Measurements from ENCODE around the gene GPR183.
"Not testable (repeated sequence)": the region's sequence is repeated elsewhere in the genome, so short reads cannot be mapped to it uniquely, and the experiment has no call there.

GPR183 gene

GRCh38 chr13:99270518-99270917, 36.7 kb downstream of the GPR183 start:
- no peak for DNase-seq (ENCODE audit: low read depth in 2 of 2)

- no peak for DNase-seq (ENCODE audit: low read depth in 2 of 2)
Observed at GRCh38 chr13:99269627-99270241, 37.5 kb downstream of the GPR183 start.

- DNase-seq (ENCODE audit: low read depth in 2 of 2): no peak
Observed at GRCh38 chr13:99268822-99269221, 38.4 kb downstream of the GPR183 start.

GRCh38 chr13:99267927-99268326, 39.3 kb downstream of the GPR183 start:
- DNase-seq (ENCODE audit: low read depth in 2 of 2): no peak

- no peak for DNase-seq (ENCODE audit: low read depth in 2 of 2)
Observed at GRCh38 chr13:99266827-99267226, 40.4 kb downstream of the GPR183 start.

- no peak for DNase-seq (ENCODE audit: low read depth in 2 of 2)
Observed at GRCh38 chr13:99265821-99266426, 41.3 kb downstream of the GPR183 start.

- DNase-seq (ENCODE audit: low read depth in 2 of 2): peak; percentile 25 to 62
Observed at GRCh38 chr13:99265162-99265800, 41.9 kb downstream of the GPR183 start.

- no peak for DNase-seq (ENCODE audit: low read depth in 2 of 2)
Observed at GRCh38 chr13:99264051-99264450, 43.1 kb downstream of the GPR183 start.

- DNase-seq (ENCODE audit: low read depth in 2 of 2): no peak
Observed at GRCh38 chr13:99263126-99263785, 43.9 kb downstream of the GPR183 start.

- DNase-seq (ENCODE audit: low read depth in 2 of 2): no peak
Observed at GRCh38 chr13:99261059-99261458, 46.1 kb downstream of the GPR183 start.

GRCh38 chr13:99260216-99260615, 47.0 kb downstream of the GPR183 start:
- DNase-seq (ENCODE audit: low read depth in 2 of 2): no peak

- no peak for DNase-seq (ENCODE audit: low read depth in 2 of 2)
Observed at GRCh38 chr13:99258946-99259345, 48.3 kb downstream of the GPR183 start.

- no peak for DNase-seq (ENCODE audit: low read depth in 2 of 2)
Observed at GRCh38 chr13:99258210-99258860, 48.9 kb downstream of the GPR183 start, which contains the start of gene GPR18. Gene GPR18, minus strand, starts transcription at chr13:99258379. Its CDS starts 2,507 bp downstream, at chr13:99255872.

GRCh38 chr13:99257291-99257690, 49.9 kb downstream of the GPR183 start:
- no peak for DNase-seq (ENCODE audit: low read depth in 2 of 2)

- no peak for DNase-seq (ENCODE audit: low read depth in 2 of 2)
Observed at GRCh38 chr13:99256709-99257108, 50.5 kb downstream of the GPR183 start.

GRCh38 chr13:99256283-99256682, 50.9 kb downstream of the GPR183 start:
- no peak for DNase-seq (ENCODE audit: low read depth in 2 of 2)

GRCh38 chr13:99255271-99255670, 51.9 kb downstream of the GPR183 start:
- no peak for DNase-seq (ENCODE audit: low read depth in 2 of 2)

GRCh38 chr13:99254830-99255229, 52.4 kb downstream of the GPR183 start:
- DNase-seq (ENCODE audit: low read depth in 2 of 2): no peak

- DNase-seq (ENCODE audit: low read depth in 2 of 2): no peak
Observed at GRCh38 chr13:99251921-99252320, 55.3 kb downstream of the GPR183 start.

- DNase-seq (ENCODE audit: low read depth in 2 of 2): no peak
Observed at GRCh38 chr13:99250982-99251825, 56.0 kb downstream of the GPR183 start.

GRCh38 chr13:99249606-99250005, 57.6 kb downstream of the GPR183 start:
- DNase-seq (ENCODE audit: low read depth in 2 of 2): not testable (repeated sequence)
